NCI-H2227 treated with DMSO at 0.1 percent for 48 hours (cell line): ENCODE measurements around the gene HMX1.

Experiments used
- DNase-seq: peaks from one replicate; lab custom pipeline; 2025; lab: John Stamatoyannopoulos, UW

Gene HMX1

GRCh38 chr4:8867624-8868320 is 3.9 kb downstream of the HMX1 start:
- DNase-seq, result no peak

DNA sequence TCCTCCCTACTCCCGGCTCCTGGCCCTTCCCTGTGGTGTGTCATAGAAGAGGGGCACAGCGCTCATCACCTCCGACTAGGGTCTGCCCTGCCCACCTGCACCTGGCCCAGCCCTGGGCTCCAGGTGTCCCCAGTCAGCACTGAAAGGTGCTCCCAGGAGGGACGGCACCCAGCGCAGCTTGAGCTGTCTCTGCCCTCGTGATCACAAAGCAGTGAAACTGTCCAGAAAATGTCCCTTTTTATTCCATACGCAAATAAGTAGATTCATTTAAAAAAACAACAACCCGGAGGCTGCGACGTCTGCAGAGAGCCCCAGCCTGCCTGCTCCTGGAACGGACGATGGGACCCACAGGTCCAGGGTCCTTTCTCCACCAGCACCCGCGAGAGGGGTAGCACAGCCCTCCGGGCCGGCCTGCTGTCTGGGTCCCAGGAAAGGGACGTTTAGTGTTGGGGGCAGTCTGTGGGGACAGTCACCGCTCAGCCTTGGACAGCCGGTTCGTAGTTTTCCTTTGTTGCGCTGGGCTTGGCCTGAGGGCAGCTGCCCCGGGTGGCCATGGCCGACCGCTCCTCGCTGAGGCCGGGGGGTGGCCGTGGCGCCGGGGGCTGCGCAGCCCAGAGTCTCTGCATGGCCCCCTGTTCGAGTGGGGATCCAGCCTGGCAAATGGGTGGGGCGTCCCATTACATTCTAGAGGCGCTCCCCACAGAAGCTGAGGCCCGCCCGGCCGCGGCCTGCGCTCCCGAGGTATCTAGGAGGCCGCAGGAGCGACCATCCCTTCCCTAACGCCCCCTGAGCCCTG is 4.6 kb downstream of the HMX1 start:
- DNase-seq, result no peak

DNA sequence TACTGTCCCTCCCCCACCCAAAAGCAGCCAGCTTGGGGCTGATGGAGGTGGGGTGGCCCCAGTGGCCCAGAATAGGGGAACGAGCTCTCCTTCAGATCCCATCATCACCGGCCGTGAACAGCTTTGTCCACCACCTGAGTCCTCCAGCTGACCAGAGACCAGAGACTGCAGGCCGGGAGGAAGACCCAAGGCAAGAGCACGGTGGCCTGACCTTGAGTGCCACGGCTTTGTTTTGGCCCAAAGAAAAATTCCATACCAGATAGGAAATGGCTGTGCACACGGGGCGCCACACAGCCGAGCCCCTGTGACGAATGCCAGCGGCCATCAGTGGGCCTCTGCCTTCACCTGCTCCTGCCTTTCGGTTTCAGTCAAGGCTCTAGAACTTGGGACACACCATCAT is 5.2 kb downstream of the HMX1 start:
- DNase-seq, result no peak

GRCh38 chr4:8865681-8866310 is 5.8 kb downstream of the HMX1 start:
- no peak for DNase-seq

- DNase-seq, result no peak
Observed at GRCh38 chr4:8864912-8865680, 6.5 kb downstream of the HMX1 start.

DNA sequence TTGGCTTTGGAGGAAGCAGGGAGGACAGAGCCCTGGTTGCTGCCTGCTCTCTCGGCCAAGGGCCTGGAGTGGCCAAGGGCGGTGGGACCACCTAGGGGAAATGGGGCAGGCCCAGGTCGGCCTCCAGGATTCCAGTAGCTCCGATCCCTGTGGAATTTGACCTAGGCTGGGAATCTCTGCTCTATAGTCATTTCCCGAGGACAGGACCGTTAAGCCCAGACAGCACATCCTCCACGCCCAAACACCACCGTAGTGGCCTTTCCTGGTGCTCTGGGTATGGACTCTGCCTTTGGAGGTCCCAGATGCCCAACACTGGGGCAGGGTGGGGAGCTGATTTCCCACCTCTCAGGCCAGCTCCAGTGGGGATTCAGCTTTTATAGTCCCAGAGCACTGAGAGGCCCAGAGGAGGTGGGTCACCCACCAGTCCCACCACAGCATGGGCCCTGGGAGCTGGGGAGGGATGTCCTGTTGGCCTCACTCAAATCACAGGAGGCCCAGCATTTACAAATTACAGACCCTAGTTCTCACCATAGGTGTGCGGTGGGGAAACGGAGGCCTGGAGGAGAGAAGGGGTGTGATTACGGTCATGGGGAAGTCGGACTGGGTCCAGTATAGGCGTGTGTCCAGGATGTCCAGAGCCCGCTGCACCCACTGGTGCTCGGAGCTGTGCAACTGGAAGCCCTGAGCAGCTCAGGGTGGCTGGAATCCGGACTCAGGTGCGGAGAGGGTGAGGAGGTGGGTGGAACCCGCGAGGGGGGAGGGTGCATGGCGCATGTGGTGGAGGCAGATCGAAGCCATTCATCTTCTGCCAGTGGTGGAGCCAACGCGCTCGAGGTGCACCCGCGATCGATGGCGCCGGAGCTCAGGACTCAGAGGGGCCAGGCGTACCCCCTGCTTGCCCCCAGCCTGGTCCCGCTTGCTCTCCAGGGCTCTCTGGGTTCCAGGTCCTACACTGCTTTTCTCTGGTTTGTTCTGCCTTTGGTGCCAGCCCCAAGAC is 7.7 kb downstream of the HMX1 start:
- DNase-seq, result no peak

DNA sequence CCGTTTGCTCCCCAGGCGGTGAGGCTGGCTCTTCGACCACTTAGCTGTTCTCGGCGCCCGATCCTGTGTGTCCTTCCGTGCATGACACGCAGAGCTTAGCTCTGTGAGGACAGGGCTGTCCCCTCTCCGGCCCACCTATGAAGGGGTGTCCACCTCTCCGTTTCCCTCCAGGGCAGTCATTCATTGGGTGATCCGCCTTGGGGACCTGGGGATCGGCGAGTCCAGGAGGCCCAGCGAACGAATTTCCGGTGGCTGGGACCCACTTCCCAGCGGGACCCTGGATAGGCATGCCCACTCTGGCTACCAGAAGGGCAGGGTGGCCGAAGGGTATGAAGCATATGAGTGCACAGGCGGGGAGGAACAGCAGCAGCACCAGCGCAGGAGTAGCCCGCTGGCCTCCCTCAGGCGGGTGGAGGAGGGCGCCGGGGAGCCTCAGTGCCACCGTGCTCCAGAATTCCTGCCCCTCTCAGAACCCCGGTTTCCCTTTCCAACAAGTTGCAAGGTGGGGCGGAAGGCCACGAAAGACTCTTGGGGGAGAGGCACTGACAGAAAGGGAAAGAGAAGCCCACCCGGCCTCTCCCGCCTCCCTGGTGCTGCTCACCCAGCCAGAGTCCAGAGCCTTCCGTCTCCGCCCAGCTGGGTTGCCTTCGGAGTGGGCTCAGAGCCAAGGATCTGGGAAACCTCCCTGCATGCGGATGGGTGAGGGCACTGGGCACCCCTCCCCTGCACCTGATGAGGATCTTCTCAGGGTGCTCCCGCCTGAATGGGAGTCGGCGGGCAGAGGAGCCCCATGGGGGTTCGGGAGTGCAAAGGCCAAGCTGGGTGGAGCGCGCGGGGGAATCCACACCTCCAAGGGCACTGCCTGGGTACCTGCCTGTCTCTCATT is 8.6 kb downstream of the HMX1 start:
- no peak for DNase-seq

DNA sequence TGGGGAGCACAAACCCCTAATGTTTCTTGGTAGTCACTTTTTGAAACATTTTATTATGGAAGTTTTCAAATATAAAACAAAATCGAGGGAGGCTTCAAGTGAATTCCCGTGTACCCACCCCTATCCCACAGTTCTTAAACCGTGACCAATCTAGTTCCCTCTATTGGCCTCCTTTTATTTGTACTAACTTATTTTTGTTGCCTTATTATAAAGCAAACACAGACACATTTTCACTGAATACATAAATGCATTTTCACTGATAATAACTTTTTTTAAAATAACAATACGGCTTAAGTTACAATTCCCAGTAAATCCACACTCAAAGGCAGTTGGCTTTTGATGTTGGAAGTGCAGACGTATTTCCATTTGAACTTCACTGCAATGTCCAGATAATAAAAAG is 9.3 kb downstream of the HMX1 start:
- DNase-seq, result no peak

GRCh38 chr4:8861576-8862295 is 9.9 kb downstream of the HMX1 start:
- no peak for DNase-seq

DNA sequence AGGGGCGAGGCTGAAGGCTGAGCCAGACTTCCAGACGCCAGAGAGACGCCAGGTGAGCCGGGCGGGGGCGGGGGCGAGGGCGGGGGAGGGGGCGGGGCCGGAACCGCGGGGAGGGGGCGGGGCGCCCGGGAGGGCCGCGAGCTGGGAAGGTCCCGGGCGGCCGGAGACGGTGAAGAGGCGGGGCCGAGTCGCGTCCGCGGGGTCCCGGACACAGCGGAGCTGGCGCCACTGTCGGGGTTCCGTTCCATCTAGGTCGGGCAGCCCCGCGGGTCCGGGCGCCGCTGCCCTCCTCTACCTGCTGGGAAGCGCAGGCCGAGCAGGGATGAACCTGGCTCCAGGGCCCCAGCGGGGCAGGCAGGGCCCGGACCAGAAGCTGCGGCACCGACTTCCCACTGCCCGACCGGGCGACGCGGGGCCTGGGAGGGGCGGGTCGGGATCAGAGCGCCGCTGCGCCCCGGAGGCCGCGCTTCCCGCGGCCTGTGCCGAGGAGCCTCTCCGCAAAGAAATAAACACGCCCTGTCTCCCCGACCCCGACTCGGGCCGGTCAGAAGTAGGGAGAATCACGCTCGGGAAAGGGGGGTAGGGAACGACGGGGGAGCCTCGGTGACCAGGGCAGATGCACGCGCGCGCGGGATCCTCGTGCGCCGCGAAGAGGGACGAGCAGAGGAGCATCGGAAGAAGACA is 10.6 kb downstream of the HMX1 start:
- DNase-seq, result no peak

- no peak for DNase-seq
Observed at GRCh38 chr4:8860096-8860891, 11.3 kb downstream of the HMX1 start.

DNA sequence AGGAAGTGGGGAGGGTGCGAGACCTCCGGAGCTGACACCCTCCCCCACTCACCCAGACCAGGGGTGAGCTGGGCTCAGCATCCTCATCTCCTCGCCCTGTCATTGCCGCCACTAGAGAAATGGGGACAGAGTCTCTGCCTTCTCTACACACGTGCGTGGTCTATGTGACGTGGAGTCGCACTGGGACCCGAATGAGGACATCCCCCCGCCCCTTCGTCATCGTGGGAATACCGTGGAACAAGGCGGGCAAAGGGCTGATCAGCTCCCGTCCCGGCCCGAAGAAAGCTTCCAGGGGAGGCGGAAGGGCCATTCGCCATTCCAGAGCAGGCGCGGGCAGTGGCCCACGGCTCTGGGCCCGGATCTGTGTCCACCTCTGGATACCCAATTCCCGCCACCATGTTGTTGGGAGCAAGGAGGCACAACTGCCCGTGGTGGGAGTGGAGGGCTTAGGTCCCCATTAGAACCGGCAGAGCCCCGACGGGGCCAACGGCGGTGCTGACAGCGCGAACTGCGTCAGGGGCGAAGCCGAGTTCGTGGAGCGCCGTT is 12.0 kb downstream of the HMX1 start:
- no peak for DNase-seq

- DNase-seq, result no peak
Observed at GRCh38 chr4:8858701-8859210, 12.9 kb downstream of the HMX1 start.

- no peak for DNase-seq
Observed at GRCh38 chr4:8857766-8858700, 13.6 kb downstream of the HMX1 start.

GRCh38 chr4:8856835-8857621 is 14.6 kb downstream of the HMX1 start:
- no peak for DNase-seq
